MCF 10A (cell line): ENCODE measurements around the gene CPED1. TPM values are rescaled to one million over a fixed set of nuclear protein-coding genes. Genes with fewer than 3 reads are reported as not detected.

Experiments used
- BruUV-seq: library from RNA; stranded (reverse); fragments of 400-500 nt; replicated peaks from 2 replicates; lab custom pipeline; 2021; lab: Mats Ljungman, UMichigan
- CTCF ChIA-PET: fragments of 300-600 bp; sonication (Branson Sonifier 250); formaldehyde crosslinking; extraction: SDS; loops from one replicate; lab custom pipeline; 2021; ENCODE audit warnings: antibody characterized with exemption, inconsistent platforms; lab: Yijun Ruan, JAX
- POLR2A ChIA-PET: fragments of 300-600, 350-650 bp; sonication (Branson Sonifier 250); formaldehyde crosslinking; extraction: SDS; loops from one replicate; lab custom pipeline; 2020; ENCODE audit warnings: antibody characterized with exemption, inconsistent platforms; lab: Yijun Ruan, JAX
- DNase-seq: peaks from one replicate; pipeline ENCODE4 v3.0.0-alpha.2; 2018; ENCODE audit not compliant: unreplicated experiment
- H3K27ac Mint-ChIP-seq: one replicate; pipeline ENCODE4 v1.8.0; 2022; ENCODE audit warnings: mild to moderate bottlenecking, low read depth, mixed read lengths; ENCODE audit not compliant: unreplicated experiment
- H3K27me3 Mint-ChIP-seq: one replicate; pipeline ENCODE4 v1.8.0; 2022; ENCODE audit warnings: mixed read lengths; ENCODE audit not compliant: insufficient read depth, unreplicated experiment
- H3K36me3 Mint-ChIP-seq: one replicate; pipeline ENCODE4 v1.8.0; 2022; ENCODE audit warnings: mild to moderate bottlenecking, moderate library complexity, mixed read lengths; ENCODE audit not compliant: insufficient read depth, unreplicated experiment
- H3K4me1 Mint-ChIP-seq: one replicate; pipeline ENCODE4 v1.8.0; 2022; ENCODE audit warnings: mixed read lengths; ENCODE audit not compliant: insufficient read depth, unreplicated experiment
- H3K4me3 Mint-ChIP-seq: one replicate; pipeline ENCODE4 v1.8.0; 2022; ENCODE audit warnings: mild to moderate bottlenecking, moderate library complexity, mixed read lengths; ENCODE audit not compliant: unreplicated experiment
- H3K9me3 Mint-ChIP-seq: one replicate; pipeline ENCODE4 v1.8.0; 2022; ENCODE audit warnings: mixed read lengths; ENCODE audit not compliant: unreplicated experiment
- intact Hi-C: fragments of 100-400 bp; cut with micrococcal nuclease; formaldehyde crosslinking; loops from 2 replicates; pipeline ENCODE4 v1.14.1; 2022
- total RNA-seq: library from RNA; stranded (reverse); gene quantifications from 2 replicates; pipeline ENCODE4 v1.2.3, GENCODE V29; 2022
- TF ChIP-seq, protein P1 (sequence below): fragments of 200-600 bp; IDR thresholded peaks from one replicate; pipeline ENCODE4 v1.8.0; 2022; ENCODE audit warnings: antibody characterized with exemption, mild to moderate bottlenecking; ENCODE audit not compliant: unreplicated experiment

CPED1 gene
- total RNA-seq, 1 experiment from 2014 or later = not detected

DNA sequence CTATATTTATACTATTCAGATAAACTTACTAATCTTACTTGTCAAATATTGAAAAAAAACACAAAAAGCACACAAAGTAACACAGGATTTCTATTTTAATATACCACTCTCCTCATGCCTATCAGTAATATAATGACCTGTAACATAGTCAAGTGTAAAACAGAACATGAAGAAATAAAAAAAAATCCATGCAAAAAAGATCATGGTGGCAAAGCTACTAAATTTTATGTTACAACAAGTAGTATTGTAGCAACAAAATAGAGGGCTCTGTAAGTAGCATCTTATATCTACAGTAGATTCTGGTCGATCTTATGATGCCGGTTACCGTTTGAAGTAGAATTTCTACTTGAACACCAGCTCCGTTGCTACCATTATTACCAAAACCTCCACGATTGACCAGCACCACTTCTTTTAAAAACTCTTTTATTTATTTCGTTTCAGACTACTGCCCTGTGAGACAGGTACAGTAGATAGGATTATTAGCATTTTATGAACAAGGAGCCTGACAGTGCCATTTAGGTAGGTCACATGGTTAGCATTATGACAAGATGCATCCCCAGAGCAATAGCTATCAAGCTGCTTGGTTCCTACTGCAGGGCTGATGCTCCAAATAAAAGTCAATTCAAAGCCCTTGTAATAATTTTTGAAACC, 2.1 kb downstream of the CPED1 start:
- DNase-seq = no peak
- TF ChIP-seq, protein P1, sequence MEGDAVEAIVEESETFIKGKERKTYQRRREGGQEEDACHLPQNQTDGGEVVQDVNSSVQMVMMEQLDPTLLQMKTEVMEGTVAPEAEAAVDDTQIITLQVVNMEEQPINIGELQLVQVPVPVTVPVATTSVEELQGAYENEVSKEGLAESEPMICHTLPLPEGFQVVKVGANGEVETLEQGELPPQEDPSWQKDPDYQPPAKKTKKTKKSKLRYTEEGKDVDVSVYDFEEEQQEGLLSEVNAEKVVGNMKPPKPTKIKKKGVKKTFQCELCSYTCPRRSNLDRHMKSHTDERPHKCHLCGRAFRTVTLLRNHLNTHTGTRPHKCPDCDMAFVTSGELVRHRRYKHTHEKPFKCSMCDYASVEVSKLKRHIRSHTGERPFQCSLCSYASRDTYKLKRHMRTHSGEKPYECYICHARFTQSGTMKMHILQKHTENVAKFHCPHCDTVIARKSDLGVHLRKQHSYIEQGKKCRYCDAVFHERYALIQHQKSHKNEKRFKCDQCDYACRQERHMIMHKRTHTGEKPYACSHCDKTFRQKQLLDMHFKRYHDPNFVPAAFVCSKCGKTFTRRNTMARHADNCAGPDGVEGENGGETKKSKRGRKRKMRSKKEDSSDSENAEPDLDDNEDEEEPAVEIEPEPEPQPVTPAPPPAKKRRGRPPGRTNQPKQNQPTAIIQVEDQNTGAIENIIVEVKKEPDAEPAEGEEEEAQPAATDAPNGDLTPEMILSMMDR = no peak
- H3K27me3 Mint-ChIP-seq = peaks cover 75% of the 10 kb centered on the region
- no peak overlapping the region for H3K4me3 Mint-ChIP-seq
- intact Hi-C loops = no loop called here
- no peaks in the 10 kb centered on the region for H3K9me3 Mint-ChIP-seq
- no peaks in the 10 kb centered on the region for H3K36me3 Mint-ChIP-seq
- CTCF ChIA-PET = interaction anchor here (0.6 to 4.0 kb wide), 2 partner anchors 11 to 92 kb away, joined by 4 to 23 read pairs; no protein-coding TSS in a partner anchor
- POLR2A ChIA-PET = no interaction called here
- H3K4me1 Mint-ChIP-seq = peaks cover 6% of the 10 kb centered on the region
- H3K27ac Mint-ChIP-seq = no peak overlapping the region
- BruUV-seq = no TSS peak

DNA sequence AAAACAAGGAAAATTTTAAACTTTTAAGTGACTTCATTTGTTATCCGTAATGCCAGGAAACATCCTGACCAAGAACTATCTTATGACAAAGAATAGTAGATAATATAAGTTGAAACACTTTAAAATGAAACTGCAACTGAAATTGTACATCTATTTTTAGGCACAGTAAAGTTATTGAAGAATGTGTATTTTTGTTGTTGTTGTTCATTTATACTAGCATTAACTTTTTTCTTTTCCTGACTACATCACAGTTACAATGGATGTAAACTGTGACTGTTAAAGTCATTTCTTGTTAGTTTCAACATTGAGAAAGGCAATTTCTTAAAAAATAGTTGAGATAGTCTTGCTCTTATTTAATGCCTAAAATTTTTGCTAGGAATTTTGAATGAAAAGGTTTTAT, 2.6 kb downstream of the CPED1 start:
- Mint-ChIP-seq H3K4me3 (no peak overlapping the region), H3K27ac (no peak overlapping the region), H3K36me3 (no peaks in the 10 kb centered on the region), H3K4me1 (peaks cover 6% of the 10 kb centered on the region), H3K27me3 (peaks cover 81% of the 10 kb centered on the region), H3K9me3 (no peaks in the 10 kb centered on the region)
- POLR2A ChIA-PET = no interaction called here
- DNase-seq = no peak
- CTCF ChIA-PET = interaction anchor here (0.6 kb wide), 2 partner anchors 85 to 92 kb away, joined by 3 to 4 read pairs; no protein-coding TSS in a partner anchor
- BruUV-seq = no TSS peak
- intact Hi-C loops = no loop called here
- TF ChIP-seq, protein P1 = no peak

DNA sequence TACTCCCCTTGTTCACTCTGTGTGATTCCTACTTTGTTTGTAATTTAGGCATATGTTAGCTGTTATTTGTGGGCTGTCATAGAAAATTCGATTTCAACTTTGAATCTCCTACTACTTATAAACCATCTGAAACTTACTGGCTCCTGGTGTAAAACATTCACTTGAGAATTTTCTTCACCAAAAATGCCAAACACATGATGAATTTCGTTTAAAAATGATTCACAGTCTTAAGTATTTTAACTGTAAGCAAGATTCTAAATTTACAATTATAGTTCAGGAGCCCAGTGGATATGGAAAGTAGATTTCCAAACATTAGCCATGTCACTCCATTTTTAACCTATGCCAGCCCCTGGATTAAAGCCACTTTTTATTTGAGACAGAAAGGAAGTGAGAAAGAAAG, 3.1 kb downstream of the CPED1 start:
- CTCF ChIA-PET = interaction anchor here (0.6 to 0.8 kb wide), 2 partner anchors 9 to 85 kb away, joined by 3 read pairs; no protein-coding TSS in a partner anchor
- no peak overlapping the region for H3K27ac Mint-ChIP-seq
- intact Hi-C loops = no loop called here
- DNase-seq = no peak
- H3K27me3 Mint-ChIP-seq = peaks cover 82% of the 10 kb centered on the region
- H3K4me3 Mint-ChIP-seq = no peak overlapping the region
- H3K36me3 Mint-ChIP-seq = no peaks in the 10 kb centered on the region
- H3K9me3 Mint-ChIP-seq = no peaks in the 10 kb centered on the region
- POLR2A ChIA-PET = no interaction called here
- peaks cover 6% of the 10 kb centered on the region for H3K4me1 Mint-ChIP-seq
- TF ChIP-seq, protein P1 = no peak
- no TSS peak for BruUV-seq

DNA sequence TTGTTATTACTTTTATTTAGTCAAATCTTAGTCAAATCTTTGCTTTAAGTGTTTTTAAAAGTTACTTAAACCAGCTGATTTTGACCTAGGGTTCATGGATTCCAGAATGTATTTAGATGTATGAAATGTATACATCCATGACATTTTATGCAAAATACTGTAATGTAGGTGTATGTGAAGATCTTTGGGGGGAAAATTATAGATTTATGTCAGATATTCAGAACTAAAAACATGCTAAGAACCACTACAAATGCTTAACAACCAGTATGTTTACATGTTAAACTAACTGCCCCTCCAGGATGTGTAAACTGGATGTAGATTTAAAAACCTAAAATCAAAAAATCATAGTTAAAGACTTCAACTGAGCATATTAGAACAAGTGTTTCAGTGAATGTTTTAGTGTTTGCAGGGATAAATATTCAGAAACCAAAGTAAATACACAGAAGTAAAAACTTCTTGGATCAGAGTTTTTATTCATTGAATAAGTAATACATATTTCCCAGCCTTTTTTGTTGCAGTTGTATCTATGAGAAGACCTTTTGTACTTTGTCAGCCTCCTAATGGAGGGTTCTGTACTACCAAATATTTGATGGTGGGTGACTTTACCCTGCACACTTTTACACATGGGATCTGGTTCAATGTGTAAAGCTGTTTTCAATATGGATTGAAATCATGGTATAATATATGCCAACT, 3.9 kb downstream of the CPED1 start:
- Mint-ChIP-seq H3K4me3 (no peak overlapping the region), H3K4me1 (peaks cover 11% of the 10 kb centered on the region), H3K27ac (no peak overlapping the region), H3K27me3 (peaks cover 82% of the 10 kb centered on the region), H3K9me3 (no peaks in the 10 kb centered on the region), H3K36me3 (no peaks in the 10 kb centered on the region)
- ChIA-PET POLR2A (no interaction called here), CTCF (interaction anchor here (0.8 kb wide), 1 partner anchor 8 kb away, joined by 3 read pairs; no protein-coding TSS in a partner anchor)
- TF ChIP-seq, protein P1 = no peak
- BruUV-seq = no TSS peak
- intact Hi-C loops = no loop called here
- no peak for DNase-seq
